ENCODE measurements around the gene TCERG1L. TPM values are rescaled to one million over a fixed set of nuclear protein-coding genes. Genes with fewer than 3 reads are reported as not detected.
"Not testable (repeated sequence)": the region's sequence is repeated elsewhere in the genome, so short reads cannot be mapped to it uniquely, and the experiment has no call there.

TCERG1L gene, protein sequence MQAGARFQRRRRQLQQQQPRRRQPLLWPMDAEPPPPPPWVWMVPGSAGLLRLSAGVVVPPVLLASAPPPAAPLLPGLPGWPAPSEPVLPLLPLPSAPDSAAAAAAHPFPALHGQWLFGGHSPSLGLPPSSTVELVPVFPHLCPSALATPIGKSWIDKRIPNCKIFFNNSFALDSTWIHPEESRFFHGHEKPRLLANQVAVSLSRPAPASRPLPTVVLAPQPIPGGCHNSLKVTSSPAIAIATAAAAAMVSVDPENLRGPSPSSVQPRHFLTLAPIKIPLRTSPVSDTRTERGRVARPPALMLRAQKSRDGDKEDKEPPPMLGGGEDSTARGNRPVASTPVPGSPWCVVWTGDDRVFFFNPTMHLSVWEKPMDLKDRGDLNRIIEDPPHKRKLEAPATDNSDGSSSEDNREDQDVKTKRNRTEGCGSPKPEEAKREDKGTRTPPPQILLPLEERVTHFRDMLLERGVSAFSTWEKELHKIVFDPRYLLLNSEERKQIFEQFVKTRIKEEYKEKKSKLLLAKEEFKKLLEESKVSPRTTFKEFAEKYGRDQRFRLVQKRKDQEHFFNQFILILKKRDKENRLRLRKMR
- total RNA-seq: 0.88 TPM

DNA sequence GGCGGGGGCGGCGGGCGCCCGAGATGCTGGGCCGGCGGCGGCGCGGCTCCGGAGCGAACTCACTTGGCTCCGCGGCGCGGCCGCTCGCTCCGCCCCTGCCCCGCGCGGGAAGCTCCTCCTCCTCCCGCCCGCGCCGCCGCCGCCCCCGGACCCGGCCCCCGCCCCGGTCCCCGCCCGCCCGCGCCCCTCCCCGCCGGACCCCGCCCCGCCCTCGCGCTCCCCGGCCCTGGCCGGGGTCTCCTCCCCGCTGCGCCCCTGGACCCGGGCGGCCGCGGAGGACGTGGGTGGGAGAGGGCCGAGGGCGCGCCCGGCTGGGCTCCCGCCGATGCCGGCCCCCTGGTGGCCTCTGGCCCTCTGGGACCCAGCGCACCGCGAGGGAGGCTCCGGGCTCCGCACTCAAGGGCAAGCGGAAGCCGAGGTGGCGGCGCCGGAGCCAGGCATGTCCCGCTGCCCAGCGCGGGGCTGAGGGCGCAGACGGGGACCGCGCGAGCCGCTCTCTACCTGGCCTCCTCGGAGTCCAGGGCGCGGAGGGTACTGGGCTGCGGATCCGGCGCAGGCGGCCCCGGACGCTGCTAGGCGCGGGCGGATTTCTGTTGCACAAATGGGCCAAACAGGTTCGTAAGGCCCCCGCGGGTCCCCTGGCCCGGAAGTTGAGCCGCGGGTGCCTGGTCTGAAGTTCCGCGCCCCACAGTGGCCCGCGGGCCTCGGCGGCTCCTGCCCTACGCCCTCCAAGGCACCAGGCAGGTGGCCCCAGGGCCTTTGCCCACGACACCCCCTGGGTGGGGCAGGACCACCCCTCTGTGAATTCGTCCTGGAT lies at the start of gene TCERG1L:
Gene TCERG1L (minus strand): TSS at position 61 of the 817 bp plus-strand sequence. CDS start 86 bp downstream, outside the sequence.
- ATAC-seq: peak; percentile 74

DNA sequence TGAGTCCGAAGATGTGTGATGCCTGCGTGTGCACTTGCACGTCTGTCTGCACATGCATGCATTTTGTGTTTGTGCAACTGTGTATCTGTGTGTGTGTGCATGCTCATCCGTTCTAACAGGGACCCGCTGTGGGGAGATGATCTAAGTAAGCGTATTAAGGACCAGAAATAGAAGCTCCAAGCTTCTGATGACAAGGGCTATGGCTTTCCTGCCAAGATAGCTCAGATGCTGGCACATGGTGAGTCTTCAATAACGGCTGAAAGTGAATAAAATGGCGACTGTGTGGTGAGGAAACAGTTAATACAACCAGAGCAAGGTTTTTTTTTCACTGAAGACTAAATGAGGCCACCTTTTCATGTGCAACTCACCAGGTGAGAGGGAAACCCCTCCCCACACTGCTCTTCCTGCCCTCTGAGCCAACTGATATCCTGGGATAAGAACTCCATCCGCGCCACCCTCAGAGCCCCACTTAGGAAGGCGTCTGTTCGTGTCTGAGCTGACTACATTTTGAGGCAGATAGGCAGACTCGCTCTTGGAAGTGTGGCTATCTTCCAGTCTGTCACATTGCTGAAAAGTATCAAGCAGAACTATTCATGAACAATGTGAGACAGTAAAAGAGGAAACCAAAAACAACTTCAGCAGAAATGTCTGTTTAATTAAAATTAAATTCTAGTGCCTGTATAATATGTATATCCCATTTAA lies 47.4 kb upstream of the TCERG1L start:
- no peak for ATAC-seq

DNA sequence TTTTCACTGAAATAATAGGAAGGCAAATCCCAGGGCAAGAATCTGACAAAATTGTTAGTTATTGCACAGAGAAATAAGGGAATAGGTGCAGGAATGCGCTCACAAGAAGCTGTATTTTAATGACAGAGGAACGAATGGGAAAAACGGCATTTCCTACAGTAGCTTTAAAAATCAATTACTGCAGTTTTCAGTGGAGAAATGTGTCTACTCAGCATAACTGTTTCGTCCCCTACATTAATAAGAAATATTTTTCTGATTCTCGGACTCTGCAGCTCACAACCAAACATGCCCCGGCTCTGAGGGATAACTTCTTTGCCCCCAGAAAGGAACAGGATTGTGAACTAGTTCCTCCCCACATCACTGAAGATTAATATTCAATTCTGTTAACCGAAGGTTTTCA lies 44.9 kb upstream of the TCERG1L start:
- ATAC-seq: no peak

DNA sequence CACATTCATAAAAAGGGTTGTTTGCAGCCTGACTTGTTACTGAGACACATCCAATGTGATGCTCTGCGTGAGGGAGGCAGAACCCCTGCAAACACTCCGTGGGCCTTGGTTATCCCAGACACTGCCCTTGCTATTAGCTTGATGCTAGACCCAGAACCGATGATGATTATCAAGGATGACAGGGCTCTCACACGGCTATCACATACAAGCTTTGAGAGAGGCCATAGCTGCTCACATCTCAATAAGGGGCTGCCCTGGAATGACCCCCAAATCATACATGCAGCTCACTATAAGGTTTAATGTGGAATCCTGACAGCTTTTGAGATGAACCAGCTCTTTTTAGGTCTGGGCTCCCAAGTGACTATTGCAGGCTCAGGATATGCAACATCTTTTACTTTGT lies 44.4 kb upstream of the TCERG1L start:
- no peak for ATAC-seq

DNA sequence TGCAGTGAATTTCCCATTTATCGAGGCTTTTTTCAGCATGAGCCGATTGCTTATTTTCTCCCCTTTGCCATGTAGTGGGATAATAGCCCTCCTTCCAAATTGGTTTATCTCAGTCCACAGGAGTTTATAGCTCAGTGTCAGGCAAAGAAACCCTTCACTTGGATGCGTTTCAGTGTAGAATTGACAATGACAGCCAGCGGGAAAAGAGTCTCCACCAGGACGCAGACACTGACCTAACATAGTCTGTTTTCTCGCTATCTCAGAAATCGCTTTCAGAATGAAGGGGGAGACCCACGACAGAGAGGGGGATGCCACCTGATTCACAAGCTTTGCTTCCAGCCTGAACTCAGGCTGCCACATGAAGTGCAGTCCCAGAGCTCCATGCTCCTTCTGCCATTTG lies 43.5 kb upstream of the TCERG1L start:
- ATAC-seq: no peak

DNA sequence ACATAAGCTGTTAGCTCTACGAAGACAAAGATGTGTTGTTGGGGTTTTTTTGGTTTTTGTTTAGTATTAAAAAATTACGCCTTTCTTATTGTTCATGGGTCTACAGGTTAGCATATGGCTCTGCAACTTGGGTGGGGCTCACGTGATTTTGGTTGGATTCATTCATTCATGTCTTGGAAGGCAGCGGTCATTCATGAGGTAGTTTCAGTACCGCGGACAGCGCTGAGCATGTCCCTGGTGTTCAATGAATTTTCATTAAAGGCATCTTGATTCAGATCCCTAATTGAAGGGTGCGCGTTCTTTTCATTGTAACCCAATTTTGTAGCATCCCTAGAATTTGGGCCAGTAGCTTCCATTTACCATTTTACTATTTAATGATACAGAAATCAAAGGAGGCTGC lies 42.9 kb upstream of the TCERG1L start:
- no peak for ATAC-seq

DNA sequence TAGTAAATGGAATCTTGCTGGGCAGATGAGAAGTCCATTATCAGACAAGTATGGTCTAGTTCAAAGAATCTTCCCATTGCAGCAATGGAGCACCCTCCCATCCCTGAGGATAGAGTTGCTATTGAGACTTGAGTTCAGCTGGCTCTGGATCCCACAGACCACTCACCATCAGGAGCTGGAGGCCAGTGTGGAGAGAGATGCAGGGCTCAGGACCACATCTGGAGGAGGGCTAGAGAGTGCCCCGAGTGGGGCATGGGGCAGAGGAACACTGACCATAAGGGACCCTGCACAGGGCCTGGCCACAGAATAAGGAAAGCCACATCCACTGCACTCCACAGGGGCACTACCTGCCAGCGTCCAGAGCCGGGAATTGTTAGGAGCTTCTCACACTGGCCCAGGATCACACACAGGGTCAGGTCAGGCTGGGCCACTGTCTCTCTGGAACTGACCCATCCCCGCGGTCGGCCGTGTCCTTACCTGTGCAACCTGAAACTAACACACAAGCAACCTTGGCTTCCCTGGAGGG lies 41.3 kb upstream of the TCERG1L start:
- no peak for ATAC-seq

DNA sequence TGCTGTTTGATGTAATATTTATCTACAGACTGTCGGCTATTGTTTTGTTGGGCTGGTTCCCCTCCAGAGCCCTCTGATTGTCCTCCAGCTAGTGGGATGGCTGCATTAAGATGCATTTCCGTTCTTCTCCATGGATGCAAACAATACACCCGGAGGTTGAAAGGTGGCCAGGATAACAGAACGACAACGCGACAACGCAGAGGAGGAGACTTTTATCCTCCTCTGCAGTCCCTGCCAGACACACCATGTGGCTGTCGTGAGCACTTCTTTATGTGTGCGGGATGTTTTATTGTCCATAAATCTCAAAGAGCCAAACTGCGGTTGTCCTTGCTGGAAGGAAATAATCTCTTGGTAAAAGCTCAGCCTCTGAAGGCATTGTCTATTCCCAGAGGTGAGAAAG lies 39.1 kb upstream of the TCERG1L start:
- no peak for ATAC-seq

DNA sequence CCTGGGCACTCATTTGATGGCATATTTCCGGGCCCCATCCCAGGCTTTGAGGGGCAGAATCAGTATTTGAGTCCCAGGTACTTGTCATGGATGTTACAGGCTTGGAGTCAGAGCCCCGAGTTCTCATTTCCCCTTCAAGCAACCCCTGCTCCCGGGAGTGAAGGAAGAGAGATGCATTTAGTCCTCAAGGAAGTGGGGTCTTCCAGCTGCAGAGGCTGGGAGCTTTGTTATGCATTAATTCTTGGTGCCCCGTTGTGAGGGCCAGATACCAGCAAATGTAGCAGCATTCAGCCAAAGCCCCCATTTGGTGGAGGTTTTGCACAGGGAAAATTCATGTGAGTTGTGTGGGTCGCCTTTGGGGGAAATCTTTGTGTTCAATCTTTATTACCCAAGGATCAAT lies 38.7 kb upstream of the TCERG1L start:
- no peak for ATAC-seq

DNA sequence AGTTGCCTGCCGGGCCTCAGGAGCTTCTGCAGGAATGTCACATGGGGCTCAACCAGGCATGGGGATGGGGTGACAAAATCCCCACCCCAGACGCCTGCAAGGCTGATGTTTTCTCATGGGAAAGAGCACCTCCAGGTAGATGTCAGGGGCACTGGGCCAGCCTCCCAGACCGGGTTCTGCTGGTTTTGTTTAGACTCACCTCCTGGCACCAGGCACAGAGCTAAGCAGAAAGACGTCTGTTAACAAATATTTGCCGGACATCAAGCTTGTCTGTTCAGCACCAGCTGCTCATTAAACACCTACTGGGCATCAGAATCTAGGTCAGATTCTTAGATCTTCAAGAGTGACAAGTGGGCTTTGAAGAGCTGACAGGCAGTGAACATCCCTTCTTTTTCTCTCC lies 34.9 kb upstream of the TCERG1L start:
- ATAC-seq: no peak

DNA sequence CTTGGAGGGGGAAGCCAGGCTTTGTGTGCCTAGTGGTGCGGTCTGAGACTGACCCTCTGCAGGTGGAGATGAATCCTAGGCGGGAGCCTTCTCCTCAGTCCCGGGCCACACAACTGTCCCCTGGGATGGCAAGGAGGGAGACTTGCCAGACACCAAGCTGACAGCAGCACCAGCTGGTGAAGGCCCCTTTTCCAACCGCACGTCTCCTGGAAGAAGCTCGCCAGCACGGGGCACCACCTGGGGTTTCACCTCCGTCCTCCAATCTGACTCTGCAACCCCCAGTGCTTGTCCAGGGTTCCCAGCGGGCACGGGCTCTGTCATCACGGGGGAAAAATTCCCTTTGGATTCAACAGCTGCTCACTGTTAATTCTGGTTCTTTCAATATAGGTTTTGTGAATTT lies 34.2 kb upstream of the TCERG1L start:
- ATAC-seq: no peak

DNA sequence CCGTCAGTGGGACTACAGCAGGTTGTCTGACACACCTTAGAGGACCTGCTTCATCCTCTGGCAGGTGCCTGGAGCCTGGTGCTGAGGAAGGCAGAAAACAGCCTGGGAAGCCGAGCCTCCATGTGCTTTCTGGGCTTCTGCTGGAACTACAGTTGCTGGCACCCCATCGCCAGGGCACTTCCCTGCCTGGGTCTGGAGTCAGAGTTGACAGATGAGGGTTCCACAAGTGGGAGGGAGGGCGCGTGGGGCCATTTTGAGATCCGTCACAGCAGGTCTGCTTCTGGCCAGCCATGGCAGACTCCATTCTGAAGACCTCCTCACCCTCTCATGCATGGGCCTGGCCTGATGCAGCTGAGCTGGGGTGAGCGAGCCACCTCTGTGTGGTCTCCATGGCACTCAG lies 33.2 kb upstream of the TCERG1L start:
- ATAC-seq: no peak

DNA sequence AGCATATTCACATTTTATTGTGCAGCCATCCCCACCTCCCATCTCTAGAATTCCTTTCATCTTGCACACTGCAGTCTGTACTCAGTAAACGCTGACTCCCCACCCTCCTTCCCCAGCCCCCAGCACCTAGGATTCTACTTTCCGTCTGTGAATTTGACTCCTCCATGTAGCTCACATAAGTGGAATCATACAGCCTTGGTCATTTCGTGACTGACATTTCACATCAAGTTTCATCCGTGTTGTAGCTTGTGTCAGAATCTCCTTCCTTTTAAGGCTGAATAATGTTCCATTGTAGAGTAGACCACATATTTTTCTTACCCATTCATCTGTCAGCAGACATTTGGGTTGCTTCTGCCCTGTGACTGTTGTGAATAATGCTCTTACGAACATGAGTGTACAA lies 26.2 kb upstream of the TCERG1L start:
- ATAC-seq: no peak

DNA sequence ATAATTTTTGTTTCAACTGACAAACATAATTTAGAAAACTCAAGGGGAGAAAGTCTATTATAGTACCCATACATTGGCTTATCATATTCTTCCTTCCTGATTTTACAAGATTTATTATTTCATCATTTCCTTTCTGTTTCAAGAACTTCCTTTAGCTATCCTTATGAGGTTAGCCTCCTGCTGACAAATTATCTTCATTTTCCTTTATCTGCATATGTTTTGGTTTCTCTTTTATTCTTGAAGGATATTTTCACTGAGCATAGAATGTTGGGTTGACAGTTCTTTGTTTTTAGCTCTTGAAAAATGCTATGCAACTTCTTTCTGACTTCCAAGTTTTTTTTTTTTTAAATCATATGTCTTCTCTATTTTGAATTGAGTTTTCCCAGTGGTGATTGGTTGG lies 21.3 kb upstream of the TCERG1L start:
- no peak for ATAC-seq

DNA sequence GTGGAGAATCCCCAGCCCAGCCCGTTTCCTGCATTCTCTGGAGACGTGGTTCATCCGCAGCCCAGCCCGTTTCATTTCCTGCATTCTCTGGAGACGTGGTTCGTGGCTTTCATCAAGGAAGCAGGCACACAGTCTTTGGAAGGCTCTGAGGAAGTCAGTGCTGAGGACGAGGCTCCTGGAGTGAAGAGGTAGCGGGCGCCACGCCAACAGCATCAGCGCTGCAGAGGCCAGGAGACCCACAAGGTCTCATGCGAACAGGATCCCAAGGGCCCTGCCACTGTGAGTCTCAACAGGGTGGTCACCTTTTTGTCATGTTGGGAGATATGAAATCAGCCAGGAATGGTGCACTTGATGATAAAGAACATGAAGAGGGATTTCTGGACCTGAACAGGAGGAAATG lies 12.4 kb upstream of the TCERG1L start:
- ATAC-seq: no peak

DNA sequence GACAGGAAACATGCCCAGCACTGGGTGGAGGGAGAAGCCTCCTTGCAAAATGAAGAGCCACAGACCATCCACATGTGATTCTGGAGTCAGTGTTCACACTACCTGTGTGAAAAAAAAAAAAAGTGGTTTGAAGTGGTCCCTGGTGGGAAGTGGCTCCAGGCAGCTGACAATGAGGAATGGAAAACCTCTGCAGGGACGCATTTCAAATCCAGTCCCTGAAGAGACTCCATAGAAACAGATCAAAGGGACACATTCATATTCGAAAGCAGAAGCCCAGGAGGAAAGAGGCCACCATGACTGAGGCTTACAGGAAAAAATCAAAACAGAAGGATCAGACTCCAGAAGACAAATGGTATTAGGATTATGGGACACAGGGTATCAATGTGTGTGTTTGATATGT lies 11.5 kb upstream of the TCERG1L start:
- ATAC-seq: no peak

DNA sequence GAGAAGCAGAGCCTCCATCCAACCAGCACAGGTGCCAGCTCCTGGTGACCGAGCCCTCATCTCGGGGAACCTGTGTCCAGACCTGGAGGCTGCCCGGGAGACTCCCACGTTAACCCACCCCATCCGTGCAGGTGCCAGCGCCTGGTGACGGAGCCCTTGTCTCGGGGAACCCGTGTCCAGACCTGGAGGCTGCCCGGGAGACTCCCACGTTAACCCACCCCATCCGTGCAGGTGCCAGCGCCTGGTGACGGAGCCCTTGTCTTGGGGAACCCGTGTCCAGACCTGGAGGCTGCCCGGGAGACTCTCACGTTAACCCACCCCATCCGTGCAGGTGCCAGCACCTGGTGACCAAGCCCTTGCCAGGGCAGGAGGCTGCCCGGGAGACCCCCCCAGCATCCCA lies 11.1 kb upstream of the TCERG1L start:
- not testable (repeated sequence) for ATAC-seq

DNA sequence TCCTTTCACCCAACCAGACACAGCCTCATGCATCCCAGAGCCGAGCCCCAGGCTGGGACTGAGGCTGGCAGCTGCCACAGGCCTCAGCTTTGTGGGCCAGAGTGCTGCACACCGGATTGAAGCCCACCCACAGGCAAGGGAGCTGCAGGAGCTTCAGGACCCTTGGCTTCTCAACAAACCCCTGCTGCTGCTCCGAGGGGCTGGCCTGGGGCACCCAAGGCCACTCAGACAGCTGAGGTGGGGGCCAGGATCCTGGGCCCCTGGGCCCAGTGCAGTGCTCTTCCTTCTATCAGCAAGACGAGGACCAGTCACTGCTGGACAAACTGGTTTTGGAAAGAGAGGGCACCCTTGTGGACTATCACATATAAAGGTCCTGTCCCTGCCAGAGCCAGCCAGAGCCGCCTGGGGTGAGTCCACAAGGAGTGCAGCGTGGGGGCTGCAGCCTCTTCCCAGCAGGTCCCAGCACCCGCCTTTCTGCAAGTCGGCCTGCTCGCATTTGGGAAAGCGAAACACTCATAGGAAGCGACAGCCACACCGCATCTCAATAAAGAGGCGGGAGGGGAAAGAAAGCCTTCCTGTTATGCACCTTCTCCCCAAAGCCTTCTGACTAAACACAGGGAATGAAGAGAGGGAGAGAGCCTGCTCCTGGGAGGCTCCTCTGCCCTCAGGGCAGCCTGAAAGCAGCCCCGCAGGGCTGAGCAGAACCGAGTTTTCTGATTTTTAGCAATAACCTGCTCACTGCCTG lies 9.5 kb upstream of the TCERG1L start:
- no peak for ATAC-seq

DNA sequence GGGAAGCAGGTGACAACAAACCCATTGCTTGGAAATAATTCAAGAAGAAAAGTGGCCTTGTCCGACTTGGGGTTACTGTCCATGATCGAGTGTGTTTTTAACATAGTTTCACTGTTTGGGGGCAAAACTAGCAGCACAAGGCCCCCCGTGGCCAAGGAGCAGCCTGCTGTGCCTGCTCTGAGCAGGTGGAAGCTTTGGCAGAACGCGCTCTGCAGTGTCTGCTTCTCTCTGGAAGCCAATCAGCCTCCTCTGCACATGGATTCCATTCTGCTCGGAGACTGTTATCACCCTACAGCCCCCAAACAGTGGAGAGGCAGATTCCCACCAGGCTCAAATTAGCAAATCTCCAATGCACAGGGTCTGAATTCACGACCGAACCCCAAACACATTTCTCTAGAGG lies 7.3 kb upstream of the TCERG1L start:
- ATAC-seq: no peak

DNA sequence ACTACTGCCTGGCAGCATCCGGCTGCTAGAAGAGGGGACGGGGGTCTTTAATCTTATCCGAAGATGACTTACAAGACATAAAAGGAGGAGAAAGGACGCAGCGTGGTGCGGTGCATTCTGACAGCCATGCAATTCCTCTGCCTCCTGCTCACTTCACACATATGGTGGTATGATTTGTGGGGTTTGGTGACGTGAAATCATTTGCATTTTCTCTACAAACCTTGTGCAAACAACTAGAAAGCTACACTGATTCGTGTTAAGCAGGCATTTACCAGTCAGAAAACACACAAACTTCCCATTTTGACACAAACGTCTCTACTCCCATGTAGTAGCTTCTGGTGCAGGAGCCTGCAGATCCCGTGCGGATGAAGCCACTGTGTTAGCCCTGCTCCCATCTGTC lies 6.8 kb upstream of the TCERG1L start:
- no peak for ATAC-seq

DNA sequence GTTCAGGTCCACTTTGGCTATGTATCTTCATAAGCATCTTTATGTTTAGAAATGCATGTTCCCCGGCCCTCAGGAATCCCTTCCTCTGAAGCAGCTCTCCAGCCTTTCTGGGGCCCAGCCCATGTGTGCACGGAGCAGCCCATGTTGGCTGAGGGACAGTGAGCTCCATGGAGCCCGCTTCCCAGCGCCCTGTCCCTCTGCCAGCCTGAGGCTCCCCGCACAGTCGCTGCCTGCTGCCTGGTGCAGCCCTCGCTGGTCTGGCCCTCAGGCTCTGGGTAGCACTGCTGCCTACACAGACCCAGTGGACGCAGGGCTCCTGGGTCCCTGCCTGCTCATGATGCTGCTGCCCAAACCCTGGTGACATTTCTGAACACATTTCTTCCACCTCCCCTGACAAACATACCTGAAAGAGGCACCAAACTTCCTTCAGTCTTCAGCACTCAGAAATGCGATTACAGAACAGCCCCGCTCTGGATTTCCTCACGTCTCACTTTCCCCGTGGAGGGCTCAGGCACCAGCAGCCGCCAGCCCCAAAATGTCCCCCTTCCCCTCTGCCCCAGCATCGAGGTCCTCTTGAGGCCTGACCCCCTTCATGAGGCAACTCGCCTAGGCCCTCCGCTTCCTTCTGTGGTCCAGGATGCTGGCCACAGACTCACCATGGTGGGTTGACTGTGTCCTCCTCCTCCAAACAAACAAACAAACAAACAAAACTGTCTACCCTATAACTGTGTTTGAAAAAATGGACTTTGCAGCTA lies 5.0 kb upstream of the TCERG1L start:
- no peak for ATAC-seq

All from esophagus mucosa (tissue), 1 donor.